H1 (cell line): ENCODE data around the gene TSPAN9. TPM values are rescaled to one million over a fixed set of nuclear protein-coding genes. Genes with fewer than 3 reads are reported as not detected.

Experiments used
- BRCA1 ChIP-seq: IDR thresholded peaks from 2 replicates; pipeline ENCODE4 v1.6.1; 2012; ENCODE audit warnings: low read depth, low read length, improper control_type of control experiment
- RFX5 ChIP-seq: IDR thresholded peaks from 2 replicates; pipeline ENCODE4 v1.6.1; 2011; ENCODE audit warnings: low read depth, low read length, improper control_type of control experiment, borderline replicate concordance
- RXRA ChIP-seq: IDR thresholded peaks from 2 replicates; pipeline ENCODE4 v1.6.1; 2011; ENCODE audit warnings: low read depth, mild to moderate bottlenecking, low read length, moderate library complexity; ENCODE audit not compliant: insufficient read depth
- SIN3A ChIP-seq, 2 experiments: IDR thresholded peaks in 1 of 2; conservative IDR thresholded peaks in 1 of 2; 2 replicates each; pipeline ENCODE4 v1.6.1; 2011 to 2012; ENCODE audit warnings: low read length in 2 of 2, improper control_type of control experiment in 1 of 2, low read depth in 1 of 2, mild to moderate bottlenecking in 1 of 2
- TBP ChIP-seq: IDR thresholded peaks from 2 replicates; pipeline ENCODE4 v1.6.1; 2011; ENCODE audit warnings: low read depth, low read length, improper control_type of control experiment
- polyA plus RNA-seq, 7 experiments: library from polyadenylated mRNA; depleted of rRNA in 3 of 7; stranded (reverse) in 5 of 7; unstranded in 2 of 7; fragments of >200 nt in 5 of 7; fragments of 200-250 nt in 2 of 7; gene quantifications; 1 replicate in 5 of 7; 2 replicates in 1 of 7; 4 replicates in 1 of 7; pipeline versions ENCODE4 v1.2.1 to v1.2.3, GENCODE V29; 2011 to 2013; ENCODE audit warnings: missing spikeins in 2 of 7, mixed read lengths in 2 of 7
- total RNA-seq: library from RNA; stranded (reverse); fragmentation: NEBNext Ultra II Directional; extraction: Animal tissue kit (Norgen Biotek cat#: 25700); gene quantifications from 2 replicates; pipeline ENCODE4 v1.2.1, GENCODE V29; 2021

Gene TSPAN9
- total and polyA plus RNA-seq, 2 of the 8 experiments (the other 6 are each of a cell fraction or from before 2014, with no cell fraction given), result 11.5 to 29.1 TPM

DNA sequence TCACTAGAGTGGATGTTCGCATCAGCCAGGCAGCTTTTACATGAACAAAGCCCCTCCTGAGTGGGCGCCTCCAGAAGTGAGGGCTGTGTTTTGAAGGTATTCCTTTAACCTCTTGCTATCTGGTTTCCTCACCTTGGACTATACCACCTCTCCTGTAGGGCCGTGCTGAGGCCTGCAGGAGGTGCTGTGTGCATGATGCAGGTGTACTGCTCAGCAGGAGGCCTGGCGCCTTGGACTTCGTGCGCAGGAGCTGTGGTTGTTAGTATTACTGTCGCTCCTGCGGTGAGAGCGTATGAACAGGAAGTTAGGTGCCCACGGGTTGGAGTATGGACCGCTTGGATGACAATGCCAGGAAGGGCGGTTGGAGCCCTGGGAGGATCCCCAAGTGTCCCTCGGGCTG, 130.7 kb downstream of the TSPAN9 start (continued):
- TF ChIP-seq BRCA1 (0 out of 2 replicates have a peak, but pooled peaks have one; percentile 6), RFX5 (no peak), TBP (0 out of 2 replicates have a peak, but pooled peaks have one; percentile 32), SIN3A (conservative IDR thresholded peaks at IDR 0.05 in 1 of 2, IDR thresholded peaks at IDR 0.05 in 1 of 2; ENCODE audit: low read depth in 1 of 2, low read length in 2 of 2) (0 out of 4 replicates have a peak, but pooled peaks of 1 of the 2 experiments have one; percentile 33), RXRA (no peak)
